ENCODE measurements around the gene NKX6-1. TPM values are rescaled to one million over a fixed set of nuclear protein-coding genes. Genes with fewer than 3 reads are reported as not detected.

Gene NKX6-1
- polyA plus RNA-seq, 3 donors = not detected

DNA sequence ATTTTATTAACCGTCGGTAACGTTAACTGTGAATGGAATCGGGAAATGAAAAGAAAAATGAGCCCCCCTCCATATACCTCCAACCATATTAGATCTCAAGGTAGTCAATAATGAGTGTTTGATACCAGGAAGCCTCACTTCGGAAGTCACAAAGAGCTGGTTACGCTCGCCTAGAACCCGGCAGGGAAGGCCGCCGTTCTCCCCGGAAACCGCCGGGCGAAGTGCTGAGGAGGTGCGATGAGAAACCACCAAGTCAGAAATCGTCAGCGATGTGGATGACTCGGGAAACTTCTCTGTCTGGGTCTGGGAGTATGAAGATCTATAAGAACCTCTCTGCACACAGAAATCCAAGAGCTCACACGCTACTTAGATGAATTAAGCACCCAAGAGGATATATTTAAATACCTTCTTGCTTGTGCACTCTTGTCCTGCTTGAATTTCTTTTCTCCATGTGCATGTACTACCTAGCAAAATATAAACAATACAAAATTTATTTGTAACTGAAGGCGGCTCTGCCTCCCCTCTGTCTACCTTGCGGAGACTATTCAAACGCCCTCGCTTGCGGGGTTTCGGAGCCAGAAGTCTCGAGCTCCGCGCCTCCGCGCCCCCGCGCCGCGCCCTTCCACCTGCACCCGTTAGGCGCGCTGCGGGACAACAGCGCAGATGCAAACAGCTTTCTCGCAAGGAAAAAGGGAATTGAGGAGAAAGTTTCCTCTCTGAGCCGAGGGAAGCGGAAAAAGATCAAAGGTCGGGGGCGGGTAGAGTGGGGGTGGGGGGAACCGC is 17.8 kb downstream of the NKX6-1 start:
- no peaks in the 10 kb centered on the region for H3K79me2 ChIP-seq (ENCODE audit: insufficient read depth, low read length)
- H3K27me3 Mint-ChIP-seq (ENCODE audit: low read depth in 3 of 3) = peaks cover 83 to 86% (median 85%) of the 10 kb centered on the region in 3 donors
- peaks cover 3 to 9% of the 10 kb centered on the region in 2 donors for H3K36me3 Mint-ChIP-seq
- H3K36me3 ChIP-seq (replicated peaks in 1 of 2; ENCODE audit: control insufficient read depth in 1 of 2, insufficient read depth in 2 of 2, low read length in 2 of 2) = no peaks in the 10 kb centered on the region
- TF ChIP-seq, protein P1, sequence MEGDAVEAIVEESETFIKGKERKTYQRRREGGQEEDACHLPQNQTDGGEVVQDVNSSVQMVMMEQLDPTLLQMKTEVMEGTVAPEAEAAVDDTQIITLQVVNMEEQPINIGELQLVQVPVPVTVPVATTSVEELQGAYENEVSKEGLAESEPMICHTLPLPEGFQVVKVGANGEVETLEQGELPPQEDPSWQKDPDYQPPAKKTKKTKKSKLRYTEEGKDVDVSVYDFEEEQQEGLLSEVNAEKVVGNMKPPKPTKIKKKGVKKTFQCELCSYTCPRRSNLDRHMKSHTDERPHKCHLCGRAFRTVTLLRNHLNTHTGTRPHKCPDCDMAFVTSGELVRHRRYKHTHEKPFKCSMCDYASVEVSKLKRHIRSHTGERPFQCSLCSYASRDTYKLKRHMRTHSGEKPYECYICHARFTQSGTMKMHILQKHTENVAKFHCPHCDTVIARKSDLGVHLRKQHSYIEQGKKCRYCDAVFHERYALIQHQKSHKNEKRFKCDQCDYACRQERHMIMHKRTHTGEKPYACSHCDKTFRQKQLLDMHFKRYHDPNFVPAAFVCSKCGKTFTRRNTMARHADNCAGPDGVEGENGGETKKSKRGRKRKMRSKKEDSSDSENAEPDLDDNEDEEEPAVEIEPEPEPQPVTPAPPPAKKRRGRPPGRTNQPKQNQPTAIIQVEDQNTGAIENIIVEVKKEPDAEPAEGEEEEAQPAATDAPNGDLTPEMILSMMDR (IDR thresholded peaks at IDR 0.05) = no peak
- no peak overlapping the region for H3K4me2 ChIP-seq (replicated peaks; ENCODE audit: extremely low read depth, low read length, poor library complexity, severe bottlenecking)
- no peaks in the 10 kb centered on the region for H4K20me1 ChIP-seq (ENCODE audit: insufficient read depth, low read length)
- intact Hi-C loops (cut with micrococcal nuclease) = no loop called here
- peaks cover 14 to 15% of the 10 kb centered on the region in 2 donors for H3K4me1 ChIP-seq (ENCODE audit: control insufficient read depth in 1 of 2, insufficient read depth in 2 of 2, low read length in 2 of 2)
- H3K27ac ChIP-seq (ENCODE audit: low read depth in 1 of 2, low read length in 2 of 2) = no peak overlapping the region
- H2AFZ ChIP-seq (ENCODE audit: insufficient read depth, low read depth, low read length, poor library complexity, severe bottlenecking) = no peak overlapping the region
- peaks cover 3 to 46% (median 34%) of the 10 kb centered on the region in 7 donors for H3K9me3 Mint-ChIP-seq
- no peak overlapping the region for H3K27ac Mint-ChIP-seq
- peak overlapping the region; percentile 11 to 95 for H3K4me3 Mint-ChIP-seq
- no peak overlapping the region for H3K9ac ChIP-seq (ENCODE audit: insufficient read depth, low read length, poor library complexity, severe bottlenecking)
- H3K9me3 ChIP-seq (replicated peaks in 1 of 2; ENCODE audit: control insufficient read depth in 1 of 2, insufficient read depth in 1 of 2, low read length in 2 of 2) = peaks cover 12 to 54% of the 10 kb centered on the region in 2 donors
- peaks cover 94 to 99% of the 10 kb centered on the region in 2 donors for H3K27me3 ChIP-seq (ENCODE audit: control insufficient read depth in 2 of 2, insufficient read depth in 2 of 2, low read length in 2 of 2)
- H3K4me3 ChIP-seq (replicated peaks in 1 of 3; ENCODE audit: low read depth in 2 of 3, low read length in 3 of 3) = no peak overlapping the region
- no peak for DNase-seq
- WGBS (ENCODE audit: insufficient coverage) = 4% methylated on average over 28 of the region's 45 CpGs
- peaks cover 24% of the 10 kb centered on the region for H3K4me1 Mint-ChIP-seq

DNA sequence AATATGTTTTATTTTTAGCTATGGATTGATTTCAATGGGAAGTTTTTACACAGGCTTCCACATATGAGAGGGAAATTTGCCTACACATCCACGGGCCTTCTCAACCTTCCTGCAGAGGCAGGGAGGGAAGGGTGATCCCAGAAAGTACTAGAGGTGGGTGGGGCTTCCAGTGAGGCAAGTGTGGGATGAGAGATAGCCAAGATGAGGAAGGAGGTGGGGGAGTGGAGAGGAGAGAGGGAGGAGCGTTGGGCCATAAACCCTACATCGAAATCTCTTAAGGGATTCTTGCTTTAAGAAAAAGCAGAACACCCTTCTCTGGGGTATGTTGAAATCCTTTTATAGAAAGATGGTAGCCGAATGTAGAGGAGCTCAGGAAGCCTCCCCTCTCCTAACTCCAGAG is 19.0 kb downstream of the NKX6-1 start:
- H3K27me3 ChIP-seq (ENCODE audit: control insufficient read depth in 2 of 2, insufficient read depth in 2 of 2, low read length in 2 of 2) = peaks cover 88% of the 10 kb centered on the region in 2 donors
- no peak overlapping the region for H3K9ac ChIP-seq (ENCODE audit: insufficient read depth, low read length, poor library complexity, severe bottlenecking)
- H3K9me3 Mint-ChIP-seq = peaks cover 3 to 44% (median 34%) of the 10 kb centered on the region in 7 donors
- H3K27ac ChIP-seq (ENCODE audit: low read depth in 1 of 2, low read length in 2 of 2) = no peak overlapping the region
- peaks cover 14 to 15% of the 10 kb centered on the region in 2 donors for H3K4me1 ChIP-seq (ENCODE audit: control insufficient read depth in 1 of 2, insufficient read depth in 2 of 2, low read length in 2 of 2)
- no peak overlapping the region for H3K4me2 ChIP-seq (replicated peaks; ENCODE audit: extremely low read depth, low read length, poor library complexity, severe bottlenecking)
- H3K4me1 Mint-ChIP-seq = peaks cover 24% of the 10 kb centered on the region
- 20% methylated on average over 1 of the region's 4 CpGs for WGBS (ENCODE audit: insufficient coverage)
- no peak overlapping the region for H3K27ac Mint-ChIP-seq
- no peak for DNase-seq
- TF ChIP-seq, protein P1 (IDR thresholded peaks at IDR 0.05) = no peak
- intact Hi-C loops (cut with micrococcal nuclease) = no loop called here
- peaks cover 12 to 51% of the 10 kb centered on the region in 2 donors for H3K9me3 ChIP-seq (replicated peaks in 1 of 2; ENCODE audit: control insufficient read depth in 1 of 2, insufficient read depth in 1 of 2, low read length in 2 of 2)
- peaks cover 3 to 9% of the 10 kb centered on the region in 2 donors for H3K36me3 Mint-ChIP-seq
- no peaks in the 10 kb centered on the region for H3K79me2 ChIP-seq (ENCODE audit: insufficient read depth, low read length)
- H3K4me3 Mint-ChIP-seq = peak overlapping the region in 1 of 2 donors; percentile 95
- no peak overlapping the region for H3K4me3 ChIP-seq (replicated peaks in 1 of 3; ENCODE audit: low read depth in 2 of 3, low read length in 3 of 3)
- H3K36me3 ChIP-seq (replicated peaks in 1 of 2; ENCODE audit: control insufficient read depth in 1 of 2, insufficient read depth in 2 of 2, low read length in 2 of 2) = no peaks in the 10 kb centered on the region
- H4K20me1 ChIP-seq (ENCODE audit: insufficient read depth, low read length) = no peaks in the 10 kb centered on the region
- H3K27me3 Mint-ChIP-seq (ENCODE audit: low read depth in 3 of 3) = peaks cover 73 to 83% (median 77%) of the 10 kb centered on the region in 3 donors
- no peak overlapping the region for H2AFZ ChIP-seq (ENCODE audit: insufficient read depth, low read depth, low read length, poor library complexity, severe bottlenecking)
